ENCODE results near the gene FAF1.

- TF ChIP-seq POLR2AphosphoS5 (IDR thresholded peaks at IDR 0.05; ENCODE audit: borderline replicate concordance, low read depth, low read length): no peak
- TF ChIP-seq EZH2 (IDR thresholded peaks at IDR 0.05): no peak
- no peak for TF ChIP-seq FOXP2 (optimal IDR thresholded peaks at IDR 0.05; ENCODE audit: control extremely low read depth, extremely low read length, insufficient read depth)
Observed at GRCh38 chr1:50427818-50428779, 532.0 kb downstream of the FAF1 start.

All from SK-N-MC (cell line).